ENCODE measurements around the gene KATNAL1.

Gene KATNAL1

GRCh38 chr13:30186634-30187415 lies 120.5 kb downstream of the KATNAL1 start:
- DNase-seq (ENCODE audit: extremely low spot score), result no peak
- ChIA-PET CTCF (no interaction called here), POLR2A (no interaction called here)
- TF ChIP-seq FOXA1 (IDR thresholded peaks at IDR 0.05) (no peak), TARDBP (IDR thresholded peaks at IDR 0.05) (no peak), ELF4 (IDR thresholded peaks at IDR 0.05) (no peak), BHLHE40 (IDR thresholded peaks at IDR 0.05; ENCODE audit: borderline replicate concordance) (no peak), LEF1 (IDR thresholded peaks at IDR 0.05; ENCODE audit: borderline replicate concordance) (no peak), SUZ12 (IDR thresholded peaks at IDR 0.05) (no peak), FOXK2 (IDR thresholded peaks at IDR 0.05) (no peak), PKNOX1 (IDR thresholded peaks at IDR 0.05) (no peak), HDGF (IDR thresholded peaks at IDR 0.05; ENCODE audit: borderline replicate concordance) (no peak), FOXM1 (IDR thresholded peaks at IDR 0.05; ENCODE audit: borderline replicate concordance) (no peak), ZNF384 (IDR thresholded peaks at IDR 0.05) (no peak), NFRKB (IDR thresholded peaks at IDR 0.05) (no peak), L3MBTL2 (conservative IDR thresholded peaks at IDR 0.05) (no peak), SP1 (IDR thresholded peaks at IDR 0.05) (no peak)

- no peak for DNase-seq (ENCODE audit: extremely low spot score)
- ChIA-PET POLR2A (no interaction called here), CTCF (no interaction called here)
- no peak for TF ChIP-seq ARNT (IDR thresholded peaks at IDR 0.05)
- no peak for TF ChIP-seq ELF4 (IDR thresholded peaks at IDR 0.05)
- no peak for TF ChIP-seq HDGF (IDR thresholded peaks at IDR 0.05; ENCODE audit: borderline replicate concordance)
- no peak for TF ChIP-seq FOXM1 (IDR thresholded peaks at IDR 0.05; ENCODE audit: borderline replicate concordance)
- TF ChIP-seq FOXK2 (IDR thresholded peaks at IDR 0.05), result no peak
- no peak for TF ChIP-seq BHLHE40 (IDR thresholded peaks at IDR 0.05; ENCODE audit: borderline replicate concordance)
- no peak for TF ChIP-seq FOXA1 (IDR thresholded peaks at IDR 0.05)
- TF ChIP-seq ZNF384 (IDR thresholded peaks at IDR 0.05), result no peak
- TF ChIP-seq PKNOX1 (IDR thresholded peaks at IDR 0.05), result no peak
- TF ChIP-seq SP1 (IDR thresholded peaks at IDR 0.05), result no peak
- no peak for TF ChIP-seq SUZ12 (IDR thresholded peaks at IDR 0.05)
- no peak for TF ChIP-seq LEF1 (IDR thresholded peaks at IDR 0.05; ENCODE audit: borderline replicate concordance)
- TF ChIP-seq L3MBTL2 (conservative IDR thresholded peaks at IDR 0.05), result no peak
- TF ChIP-seq CTBP1 (IDR thresholded peaks at IDR 0.05; ENCODE audit: borderline replicate concordance), result no peak
Observed at GRCh38 chr13:30181888-30182651, 125.3 kb downstream of the KATNAL1 start.

GRCh38 chr13:30179597-30180276 lies 127.6 kb downstream of the KATNAL1 start:
- CTCF ChIA-PET, result no interaction called here
- POLR2A ChIA-PET, result no interaction called here
- no peak for DNase-seq (ENCODE audit: extremely low spot score)
- TF ChIP-seq ELF4 (IDR thresholded peaks at IDR 0.05) (no peak), FOXM1 (IDR thresholded peaks at IDR 0.05; ENCODE audit: borderline replicate concordance) (no peak), LEF1 (IDR thresholded peaks at IDR 0.05; ENCODE audit: borderline replicate concordance) (no peak), SP1 (IDR thresholded peaks at IDR 0.05) (no peak), TARDBP (IDR thresholded peaks at IDR 0.05) (no peak), ARNT (IDR thresholded peaks at IDR 0.05) (no peak), CTBP1 (IDR thresholded peaks at IDR 0.05; ENCODE audit: borderline replicate concordance) (no peak), NFRKB (IDR thresholded peaks at IDR 0.05) (no peak), PKNOX1 (IDR thresholded peaks at IDR 0.05) (no peak), ZNF384 (IDR thresholded peaks at IDR 0.05) (no peak)

DNA sequence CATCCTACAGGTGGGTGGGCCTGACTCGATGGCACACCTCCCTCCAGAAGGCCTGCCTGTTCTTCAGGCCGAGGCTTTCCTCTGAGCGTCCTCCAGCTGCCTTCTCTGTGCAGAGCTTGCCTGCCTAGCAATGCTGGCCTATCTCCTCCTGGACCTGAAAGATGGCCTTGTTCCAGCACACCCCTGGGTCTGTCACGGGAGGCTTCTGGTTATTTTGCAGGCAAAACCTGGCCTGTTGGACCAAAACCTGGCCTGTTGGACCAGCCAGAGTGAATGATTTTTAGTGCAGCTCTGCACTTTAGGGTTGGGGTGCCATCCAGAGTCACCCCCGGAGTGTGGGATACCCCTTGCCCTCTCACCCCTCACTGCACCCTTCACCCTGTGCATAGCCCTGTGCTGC lies 128.4 kb downstream of the KATNAL1 start:
- ChIA-PET CTCF (no interaction called here), POLR2A (no interaction called here)
- TF ChIP-seq NFRKB (IDR thresholded peaks at IDR 0.05), result no peak
- TF ChIP-seq TARDBP (IDR thresholded peaks at IDR 0.05), result no peak
- no peak for TF ChIP-seq FOXM1 (IDR thresholded peaks at IDR 0.05; ENCODE audit: borderline replicate concordance)
- no peak for TF ChIP-seq FOXK2 (IDR thresholded peaks at IDR 0.05)
- no peak for TF ChIP-seq FOXA1 (IDR thresholded peaks at IDR 0.05)
- TF ChIP-seq CTBP1 (IDR thresholded peaks at IDR 0.05; ENCODE audit: borderline replicate concordance), result no peak
- TF ChIP-seq PKNOX1 (IDR thresholded peaks at IDR 0.05), result no peak
- no peak for TF ChIP-seq ZNF384 (IDR thresholded peaks at IDR 0.05)
- no peak for TF ChIP-seq HDGF (IDR thresholded peaks at IDR 0.05; ENCODE audit: borderline replicate concordance)
- TF ChIP-seq SP1 (IDR thresholded peaks at IDR 0.05), result no peak
- no peak for TF ChIP-seq SUZ12 (IDR thresholded peaks at IDR 0.05)
- TF ChIP-seq LEF1 (IDR thresholded peaks at IDR 0.05; ENCODE audit: borderline replicate concordance), result no peak
- TF ChIP-seq BHLHE40 (IDR thresholded peaks at IDR 0.05; ENCODE audit: borderline replicate concordance), result no peak
- TF ChIP-seq ARNT (IDR thresholded peaks at IDR 0.05), result no peak
- no peak for TF ChIP-seq L3MBTL2 (conservative IDR thresholded peaks at IDR 0.05)
- TF ChIP-seq ELF4 (IDR thresholded peaks at IDR 0.05), result no peak
- no peak for DNase-seq (ENCODE audit: extremely low spot score)

All from HEK293T (cell line).